Measurements from ENCODE around the gene ANTXR1. TPM values are rescaled to one million over a fixed set of nuclear protein-coding genes. Genes with fewer than 3 reads are reported as not detected.

The ANTXR1 gene
- total and polyA plus RNA-seq, 2 experiments from 2014 or later, result 29.1 to 34.7 TPM

GRCh38 chr2:69280796-69281412 lies 267.9 kb downstream of the ANTXR1 start:
- Histone ChIP-seq H3K9me3 (ENCODE audit: low read depth) (no peaks in the 10 kb centered on the region), H3K4me1 (ENCODE audit: insufficient read depth) (peaks cover 4% of the 10 kb centered on the region), H3K79me2 (no peaks in the 10 kb centered on the region), H4K20me1 (ENCODE audit: insufficient read depth, poor library complexity, severe bottlenecking) (no peaks in the 10 kb centered on the region), H3K4me2 (no peak overlapping the region), H3K9me2 (replicated peaks; ENCODE audit: insufficient read depth) (no peaks in the 10 kb centered on the region), H3K36me3 (replicated peaks; ENCODE audit: insufficient read depth, low read depth) (no peaks in the 10 kb centered on the region), H3K27me3 (no peaks in the 10 kb centered on the region), H3K27ac (no peak overlapping the region), H3K4me3 (no peak overlapping the region), H2AFZ (no peak overlapping the region)
- no peak for TF ChIP-seq EZH2 (IDR thresholded peaks at IDR 0.05; ENCODE audit: borderline replicate concordance)
- no peak for TF ChIP-seq EZH2phosphoT487 (IDR thresholded peaks at IDR 0.05; ENCODE audit: low read depth, severe bottlenecking, unreplicated experiment)
- TF ChIP-seq CTCF (IDR thresholded peaks at IDR 0.05; ENCODE audit: poor library complexity), result no peak
- 99% methylated on average over 4 of the region's 4 CpGs for WGBS (ENCODE audit: low lambda C conversion rate, missing lambda C conversion rate)
- no peak for DNase-seq (ENCODE audit: low spot score)

GRCh38 chr2:69285379-69285894 lies 272.5 kb downstream of the ANTXR1 start:
- no peak overlapping the region for H3K4me2 ChIP-seq
- DNase-seq (ENCODE audit: low spot score), result no peak
- no peak overlapping the region for H2AFZ ChIP-seq
- H3K4me3 ChIP-seq, result no peak overlapping the region
- H3K9me2 ChIP-seq (replicated peaks; ENCODE audit: insufficient read depth), result no peaks in the 10 kb centered on the region
- H4K20me1 ChIP-seq (ENCODE audit: insufficient read depth, poor library complexity, severe bottlenecking), result no peaks in the 10 kb centered on the region
- no peaks in the 10 kb centered on the region for H3K4me1 ChIP-seq (ENCODE audit: insufficient read depth)
- no peaks in the 10 kb centered on the region for H3K9me3 ChIP-seq (ENCODE audit: low read depth)
- no peaks in the 10 kb centered on the region for H3K27me3 ChIP-seq
- H3K79me2 ChIP-seq, result no peaks in the 10 kb centered on the region
- H3K27ac ChIP-seq, result peak overlapping the region; percentile 10
- no peak for TF ChIP-seq EZH2phosphoT487 (IDR thresholded peaks at IDR 0.05; ENCODE audit: low read depth, severe bottlenecking, unreplicated experiment)
- TF ChIP-seq CTCF (IDR thresholded peaks at IDR 0.05; ENCODE audit: poor library complexity), result no peak
- no peak for TF ChIP-seq EZH2 (IDR thresholded peaks at IDR 0.05; ENCODE audit: borderline replicate concordance)
- WGBS (ENCODE audit: low lambda C conversion rate, missing lambda C conversion rate), result 56% methylated on average over 3 of the region's 3 CpGs
- H3K36me3 ChIP-seq (replicated peaks; ENCODE audit: insufficient read depth, low read depth), result no peaks in the 10 kb centered on the region

- Histone ChIP-seq H3K27me3 (no peaks in the 10 kb centered on the region), H3K4me3 (no peak overlapping the region), H3K9me3 (ENCODE audit: low read depth) (no peaks in the 10 kb centered on the region), H3K4me1 (ENCODE audit: insufficient read depth) (peaks cover 10% of the 10 kb centered on the region), H2AFZ (no peak overlapping the region), H3K36me3 (replicated peaks; ENCODE audit: insufficient read depth, low read depth) (no peaks in the 10 kb centered on the region), H3K79me2 (no peaks in the 10 kb centered on the region), H3K9me2 (replicated peaks; ENCODE audit: insufficient read depth) (no peaks in the 10 kb centered on the region), H3K27ac (no peak overlapping the region), H3K4me2 (no peak overlapping the region), H4K20me1 (ENCODE audit: insufficient read depth, poor library complexity, severe bottlenecking) (no peaks in the 10 kb centered on the region)
- WGBS (ENCODE audit: low lambda C conversion rate, missing lambda C conversion rate), result 94% methylated on average over 5 of the region's 5 CpGs
- no peak for TF ChIP-seq EZH2 (IDR thresholded peaks at IDR 0.05; ENCODE audit: borderline replicate concordance)
- TF ChIP-seq CTCF (IDR thresholded peaks at IDR 0.05; ENCODE audit: poor library complexity), result no peak
- no peak for TF ChIP-seq EZH2phosphoT487 (IDR thresholded peaks at IDR 0.05; ENCODE audit: low read depth, severe bottlenecking, unreplicated experiment)
- no peak for DNase-seq (ENCODE audit: low spot score)
These were observed 274.6 kb downstream of the ANTXR1 start for GRCh38 chr2:69287544-69287943.

Measured in hepatocyte (in vitro differentiated cells).